Erythroblast (primary cell): ENCODE data around the gene GMPR2.

Experiments used
- GATA1 ChIP-seq: IDR thresholded peaks from 2 replicates; pipeline ENCODE4 v1.6.1; 2011; ENCODE audit warnings: low read depth, mild to moderate bottlenecking, control low read depth, low read length, moderate library complexity
- POLR2A ChIP-seq: IDR thresholded peaks from 2 replicates; pipeline ENCODE4 v1.6.1; 2011; ENCODE audit warnings: mild to moderate bottlenecking, low read length

DNA sequence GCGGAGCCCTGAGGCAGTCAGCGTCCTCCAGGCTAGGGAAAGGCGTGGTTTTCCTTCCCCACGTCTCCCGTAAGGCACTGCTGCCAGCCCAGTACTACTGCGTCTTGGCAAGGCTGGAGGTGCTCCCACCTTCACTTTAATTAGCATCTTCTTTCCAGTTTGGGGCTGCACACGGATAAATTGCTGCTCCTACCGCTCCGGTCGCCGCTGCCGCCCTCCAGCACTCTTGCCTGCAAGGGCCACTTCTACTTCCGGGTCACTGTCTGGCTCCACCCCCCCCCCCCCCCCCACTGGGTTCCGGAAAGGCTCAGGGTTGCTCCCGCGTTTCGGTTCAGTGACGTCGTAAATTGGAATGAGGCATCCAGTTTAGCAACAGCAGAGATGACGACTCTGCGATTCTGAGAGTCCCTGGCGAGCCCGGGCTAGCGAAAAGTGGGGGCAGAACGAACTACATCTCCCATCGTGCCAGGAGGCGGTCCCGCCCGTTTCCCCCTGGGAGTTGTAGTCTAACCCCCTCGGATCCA, 546 bp upstream of the GMPR2 start, which contains the start of gene NEDD8:
- TF ChIP-seq POLR2A: peak; percentile 59
- TF ChIP-seq GATA1: no peak
